Medulla oblongata (tissue), 1 donor: Measurements from ENCODE around the gene KIRREL3.
"Not testable (repeated sequence)": the region's sequence is repeated elsewhere in the genome, so short reads cannot be mapped to it uniquely, and the experiment has no call there.

Source experiments
- DNase-seq: peaks from one replicate; pipeline ENCODE4 v3.0.0-alpha.2; 2015; ENCODE audit errors: extremely low spot score

Gene KIRREL3

DNA sequence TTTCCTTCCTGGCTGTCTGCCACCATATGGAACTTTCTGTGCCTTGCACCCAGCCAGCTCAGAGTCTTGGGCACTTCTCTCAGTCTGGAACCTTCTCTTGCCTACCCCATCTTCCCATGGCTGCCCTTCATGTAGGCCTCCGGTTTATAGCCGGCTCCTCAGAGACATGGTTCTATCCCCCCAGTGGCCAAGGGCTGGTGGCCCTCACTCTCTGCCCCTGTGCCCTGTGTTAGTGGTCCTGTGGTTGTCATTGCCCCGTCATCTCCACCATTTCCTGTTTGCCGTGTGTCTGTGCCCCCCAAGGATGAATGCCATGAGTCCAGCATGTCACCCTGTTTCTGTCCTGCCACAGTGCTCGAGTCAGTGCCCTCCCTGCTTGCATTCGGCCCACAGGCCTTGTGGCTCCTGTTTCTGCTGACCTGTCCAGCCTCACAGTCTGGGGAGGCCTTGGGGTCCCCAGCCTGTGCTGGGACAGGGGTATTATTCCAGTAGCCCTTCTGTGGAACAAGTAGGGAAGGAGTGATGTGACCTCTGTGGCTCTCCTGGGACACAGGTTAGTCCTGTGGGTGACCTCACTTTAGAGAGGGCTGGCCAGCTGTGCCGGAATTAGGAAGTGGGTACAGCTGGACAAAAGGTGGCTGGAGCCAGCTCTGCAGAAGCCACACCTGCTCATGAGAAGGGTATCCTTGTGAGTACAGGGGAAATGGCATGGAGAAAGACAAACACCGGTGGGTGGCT, 614.4 kb downstream of the KIRREL3 start:
- DNase-seq, result no peak

DNA sequence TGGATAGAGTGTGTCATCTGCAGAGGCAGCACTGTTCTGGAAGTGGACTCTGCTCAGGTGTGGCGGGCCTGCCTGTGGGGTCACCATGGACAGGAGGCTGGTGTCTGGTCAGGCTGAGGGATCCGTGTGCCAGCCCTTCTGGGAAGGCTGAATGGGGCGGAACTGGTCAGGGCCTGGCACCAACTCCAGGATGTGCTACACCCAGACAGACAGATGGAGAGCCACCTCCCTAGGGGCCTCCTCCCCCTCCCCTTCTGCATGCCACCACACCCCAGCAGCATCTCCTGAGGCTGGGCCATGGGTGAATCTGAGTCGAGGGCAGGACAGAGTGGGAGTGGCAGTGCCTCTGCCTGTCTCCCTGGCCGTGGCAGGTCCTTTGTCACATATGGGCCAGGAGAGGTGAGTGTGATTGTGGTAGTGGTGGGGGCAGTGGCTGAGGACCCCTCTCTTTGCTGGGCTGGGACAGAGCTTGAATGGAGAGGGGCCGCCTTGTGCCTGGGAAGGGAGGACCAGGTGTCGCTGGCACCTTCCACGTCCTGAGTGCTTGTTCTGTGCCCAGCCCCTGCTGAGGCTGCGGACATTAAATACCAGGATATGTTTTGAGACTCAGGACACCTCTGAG, 616.0 kb downstream of the KIRREL3 start:
- DNase-seq, result no peak

DNA sequence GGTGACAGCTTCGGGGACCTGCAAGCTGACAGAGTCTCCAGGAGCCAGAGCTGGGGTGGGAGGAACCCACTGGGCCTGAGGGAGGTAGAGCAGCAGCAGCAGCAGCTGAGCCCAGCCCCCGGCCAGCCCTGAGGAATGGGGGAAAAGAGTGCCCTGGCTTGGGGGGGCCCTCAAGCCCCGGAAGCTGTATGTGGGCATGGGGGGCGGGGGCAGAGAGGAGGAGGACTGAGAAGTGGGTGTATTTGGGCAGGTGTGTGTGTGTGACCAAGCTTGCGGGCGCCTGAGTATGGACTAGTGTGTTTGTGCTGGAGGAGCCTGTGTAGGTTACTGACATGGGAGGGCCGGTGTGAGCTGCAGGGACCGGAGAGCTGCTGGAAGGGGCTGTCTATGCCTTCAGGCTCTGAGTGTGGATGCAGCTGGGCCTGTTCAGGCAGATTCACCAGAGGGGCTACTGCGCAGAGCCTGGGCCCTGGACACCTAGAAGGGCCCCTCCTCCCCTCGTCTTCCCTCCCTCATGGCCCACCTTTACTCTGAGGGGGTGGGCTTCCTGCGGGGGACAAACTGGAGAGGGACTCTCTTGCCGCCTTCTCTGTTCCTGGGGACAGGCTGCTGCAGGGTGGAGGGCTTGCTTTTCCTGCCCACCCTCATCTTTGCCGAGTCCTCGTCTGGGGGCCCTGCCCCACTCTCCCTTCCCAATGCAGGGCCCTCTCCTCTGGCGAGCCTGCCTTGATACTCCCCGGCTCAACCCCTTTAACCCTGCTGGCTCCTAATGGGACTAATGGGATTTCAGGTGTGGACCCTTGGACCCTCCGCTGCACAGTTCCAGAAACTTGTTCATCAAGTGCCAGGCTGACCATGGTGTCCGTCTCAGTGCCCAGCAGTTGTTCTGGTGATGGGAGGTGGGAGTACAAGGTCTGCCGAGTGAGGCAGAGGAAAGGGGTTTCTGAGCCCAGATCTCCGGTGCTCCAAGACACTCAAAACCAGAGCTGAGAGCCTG, 616.9 kb downstream of the KIRREL3 start:
- DNase-seq, result no peak

DNA sequence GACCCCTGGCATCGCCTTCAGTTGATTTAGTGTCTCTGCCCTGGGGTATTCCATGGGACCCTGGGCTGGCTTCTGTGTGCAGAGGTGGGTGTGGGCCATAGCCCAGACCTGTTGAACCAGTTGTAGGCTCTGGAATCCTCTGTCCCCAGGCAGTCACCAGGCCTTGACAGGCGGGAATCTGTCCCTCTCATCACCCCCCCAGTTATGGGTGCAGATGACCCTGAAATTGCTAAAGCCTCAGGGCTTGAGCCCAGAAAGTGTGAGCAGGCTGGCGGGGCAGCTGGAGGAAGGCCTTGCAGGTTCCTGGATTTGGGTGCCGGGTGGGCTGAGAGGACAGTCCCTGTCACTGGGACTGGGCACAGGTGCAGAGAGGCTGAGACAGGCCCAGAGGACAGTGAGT, 617.9 kb downstream of the KIRREL3 start:
- not testable (repeated sequence) for DNase-seq

DNA sequence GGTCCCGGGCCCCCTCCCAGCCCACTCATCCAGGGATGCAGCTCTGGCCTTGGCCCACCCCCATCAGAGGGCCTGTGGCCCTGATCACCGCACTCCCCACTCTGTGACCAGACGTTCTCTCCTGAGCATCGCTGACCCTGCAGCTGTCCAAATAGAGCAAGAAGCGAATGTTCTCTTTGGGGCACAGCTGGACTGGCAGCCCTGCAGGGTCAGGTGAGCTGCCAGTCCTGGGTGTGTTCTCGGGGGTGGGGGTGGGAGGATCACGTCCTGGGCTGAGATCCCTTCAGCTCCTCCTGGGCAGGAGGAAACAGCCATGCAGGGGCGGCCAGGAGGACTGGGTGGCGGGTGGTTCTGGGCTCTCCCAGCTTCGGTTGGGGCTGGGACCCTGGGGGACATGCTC, 618.6 kb downstream of the KIRREL3 start:
- not testable (repeated sequence) for DNase-seq

DNA sequence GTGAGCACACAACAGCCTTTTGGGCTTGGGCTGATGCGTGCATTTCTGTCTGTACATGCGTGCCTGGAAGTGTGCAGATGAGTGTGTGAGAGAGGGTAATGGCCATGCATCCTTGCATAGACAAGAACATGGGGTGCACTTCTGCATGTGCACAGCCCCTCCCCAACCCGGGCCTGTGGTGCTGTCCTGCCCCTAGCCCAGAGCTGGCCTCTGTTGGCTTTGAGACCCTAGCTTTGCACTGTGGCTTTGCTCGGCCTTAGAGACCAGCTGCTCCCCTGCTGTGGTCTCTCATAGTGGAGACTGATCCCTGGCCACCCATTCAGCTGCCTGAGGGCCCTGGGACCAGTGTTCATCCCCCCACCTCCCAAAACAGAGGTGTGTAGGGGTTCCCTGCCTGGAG, 619.7 kb downstream of the KIRREL3 start:
- no peak for DNase-seq

DNA sequence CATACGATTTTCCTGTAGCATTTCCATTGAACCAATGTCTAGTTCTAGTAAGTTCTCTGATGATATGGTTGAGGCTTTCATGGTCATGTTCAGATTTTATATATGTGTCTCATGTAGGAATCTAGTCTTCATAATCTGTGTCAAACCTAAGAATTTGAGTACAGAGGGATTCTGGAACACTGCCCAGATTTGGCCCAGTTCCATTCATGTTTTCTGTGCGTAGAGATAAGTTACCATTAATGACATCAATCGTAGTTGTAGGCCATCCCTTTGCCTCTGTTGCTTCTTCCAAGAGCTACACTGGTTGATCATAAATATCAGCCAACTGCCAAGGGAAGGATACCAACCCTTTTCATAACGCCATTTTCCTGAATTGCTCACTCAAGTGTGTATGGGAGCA, 621.8 kb downstream of the KIRREL3 start:
- no peak for DNase-seq

DNA sequence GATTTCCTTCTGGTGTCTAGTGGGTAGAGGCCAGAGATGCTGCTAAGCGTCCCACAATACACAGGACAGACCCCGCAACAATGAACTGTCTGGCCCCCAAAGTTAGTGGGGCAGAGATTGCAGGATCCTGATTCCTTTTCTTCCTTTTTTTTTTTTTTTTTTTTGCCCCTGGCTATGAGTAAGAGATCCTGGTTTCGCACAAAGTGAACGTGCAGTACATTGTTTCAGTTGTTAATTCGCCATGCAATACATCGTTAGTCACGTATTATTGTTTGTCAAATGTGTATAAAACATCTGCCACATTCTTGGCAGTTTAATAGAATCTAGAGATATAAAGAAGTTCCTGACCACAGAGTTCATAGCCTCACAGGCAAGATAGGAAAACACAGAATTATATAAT, 624.8 kb downstream of the KIRREL3 start:
- no peak for DNase-seq

DNA sequence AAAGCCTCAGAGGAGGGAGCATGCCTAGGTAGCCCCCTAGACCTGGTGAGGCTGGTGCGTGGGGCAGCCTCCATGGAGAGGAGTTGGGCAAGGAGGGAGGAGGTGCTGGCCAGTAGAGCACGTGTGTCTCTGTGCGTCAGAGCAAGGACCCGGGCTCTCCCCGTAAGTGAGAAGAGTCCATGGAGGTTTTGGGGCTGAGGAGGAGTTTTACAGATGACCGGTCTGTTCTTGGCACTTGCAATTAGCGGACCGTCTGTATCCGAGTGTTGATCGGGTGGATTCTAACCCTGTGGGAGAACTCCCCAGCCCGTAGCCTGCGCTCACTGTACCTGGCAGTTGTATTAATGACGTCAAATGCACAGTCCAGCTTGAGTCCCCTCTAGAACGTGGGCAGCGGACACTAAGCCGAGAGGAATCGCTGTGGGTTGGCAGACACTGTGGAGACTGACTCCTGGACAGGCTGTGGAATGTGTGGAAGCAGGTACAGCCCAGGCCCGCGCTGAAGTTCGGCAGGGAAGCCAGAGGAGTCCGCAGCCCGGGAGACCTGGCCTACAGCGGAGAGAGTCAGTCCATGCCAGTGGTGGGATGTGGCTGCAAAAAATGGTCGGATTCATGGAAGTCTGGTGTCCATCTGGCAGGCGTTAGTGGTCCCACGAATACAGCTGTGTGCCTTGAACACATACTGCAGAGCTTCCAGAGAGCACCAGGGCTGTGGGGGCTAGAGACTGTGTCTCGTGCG, 625.8 kb downstream of the KIRREL3 start:
- not testable (repeated sequence) for DNase-seq

DNA sequence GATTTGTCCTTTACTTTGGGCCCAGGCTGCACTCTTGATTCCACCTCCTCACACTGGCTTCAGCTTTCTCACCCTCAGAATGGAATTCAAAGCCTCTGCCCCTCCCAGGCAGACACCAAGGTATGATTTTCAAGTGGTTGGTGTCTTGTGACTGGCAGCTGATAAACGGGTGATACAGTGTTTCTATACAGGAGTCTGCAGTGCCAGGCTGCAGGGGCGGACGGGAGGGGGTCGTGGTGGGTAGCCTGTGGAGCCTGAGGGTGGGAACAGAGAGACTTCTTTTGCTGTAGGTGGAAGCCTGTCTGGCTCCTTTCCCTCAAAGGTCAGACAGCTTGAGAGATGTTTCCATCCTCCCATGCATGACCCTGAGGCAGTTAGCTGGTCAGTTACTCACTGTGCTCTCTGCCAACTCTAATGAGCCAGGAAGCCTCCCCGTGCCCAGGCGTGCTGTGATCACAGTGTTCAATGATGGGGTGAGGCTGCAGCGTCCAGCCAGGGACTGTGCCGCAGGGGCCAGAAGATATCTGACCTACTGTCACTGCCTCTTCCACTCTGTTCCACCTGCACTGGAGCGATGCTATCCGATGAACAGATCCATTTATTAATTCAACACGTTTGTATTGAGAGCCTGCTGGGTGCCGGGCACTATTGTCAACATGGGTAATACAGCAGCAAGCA, 627.0 kb downstream of the KIRREL3 start:
- DNase-seq, result not testable (repeated sequence)
